Measurements from ENCODE around the gene CSNK2A2. TPM values are rescaled to one million over a fixed set of nuclear protein-coding genes. Genes with fewer than 3 reads are reported as not detected.

CSNK2A2 gene
- total and polyA plus RNA-seq, 2 of the 8 experiments (the other 6 are each of a cell fraction or from before 2014, with no cell fraction given), result 37.9 to 128 TPM

- no peak for TF ChIP-seq E2F6 (IDR thresholded peaks at IDR 0.05)
- TF ChIP-seq RXRA (IDR thresholded peaks at IDR 0.05; ENCODE audit: insufficient read depth, low read depth, low read length), result no peak
These were observed 73.9 kb downstream of the CSNK2A2 start (continued) for GRCh38 chr16:58123896-58124600.

All from H1 (cell line).